Esophagus muscularis mucosa (tissue), 3 donors: ENCODE results near the gene UTP4.

Source experiments
- POLR2A ChIP-seq: fragments of 450-650 bp; IDR thresholded peaks from one replicate; pipeline ENCODE4 v1.6.1; 2017; ENCODE audit warnings: antibody characterized with exemption, moderate library complexity, mild to moderate bottlenecking, low read depth
- POLR2AphosphoS5 ChIP-seq, 2 donors: sonication (generic); formaldehyde crosslinking; IDR thresholded peaks; one replicate each; pipeline ENCODE4 v1.6.1; 2017; ENCODE audit warnings: antibody characterized with exemption in 2 of 2
- TF ChIP-seq, protein P1 (sequence below), 3 experiments: fragments of 200-600 bp in 2 of 3; fragments of 450-650 bp in 1 of 3; sonication (generic) in 2 of 3; IDR thresholded peaks; one replicate each; pipeline ENCODE4 v1.5.1; 2017 to 2019; ENCODE audit warnings: antibody characterized with exemption in 3 of 3, mild to moderate bottlenecking in 2 of 3, moderate library complexity in 1 of 3

DNA sequence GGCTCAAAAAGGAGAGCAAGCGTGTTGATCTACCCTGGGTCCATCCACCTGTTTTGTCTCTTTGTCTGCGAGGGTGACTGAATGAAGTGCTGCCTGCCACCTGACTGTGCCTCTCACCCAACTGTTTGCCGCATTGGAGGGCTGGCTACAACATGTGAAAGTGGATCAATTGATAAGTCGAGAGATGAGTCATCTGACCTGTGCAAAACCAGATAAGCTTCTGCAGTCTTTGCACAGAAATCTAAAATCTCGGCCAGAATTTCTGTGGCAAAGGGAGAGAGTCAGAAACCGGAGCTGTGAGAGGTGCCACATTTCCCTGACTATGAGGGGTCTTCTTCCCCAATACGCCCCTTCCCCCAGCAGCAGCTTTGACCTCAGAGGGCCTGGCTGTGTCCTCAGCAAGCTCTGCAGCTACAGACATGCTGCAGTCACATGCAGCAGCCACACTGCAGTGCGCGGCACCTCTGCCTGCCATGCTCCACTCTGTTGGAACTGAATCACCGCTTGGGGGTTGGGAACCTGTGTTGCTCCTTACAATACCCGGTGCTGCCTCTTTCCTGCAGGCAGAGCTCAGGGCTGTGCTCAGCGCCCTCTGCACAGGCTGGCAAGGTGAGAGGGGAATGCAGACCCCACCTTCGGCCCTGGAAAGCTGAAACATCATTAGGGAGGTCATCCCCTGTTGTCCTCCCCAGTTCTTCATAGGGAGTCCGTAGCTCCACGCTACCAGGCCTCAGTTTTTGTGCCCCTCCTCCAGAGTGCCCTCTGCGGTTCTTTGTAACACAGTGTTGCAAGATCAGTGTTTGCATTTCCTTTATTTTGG lies 43.1 kb upstream of the UTP4 start:
- TF ChIP-seq, protein P1, sequence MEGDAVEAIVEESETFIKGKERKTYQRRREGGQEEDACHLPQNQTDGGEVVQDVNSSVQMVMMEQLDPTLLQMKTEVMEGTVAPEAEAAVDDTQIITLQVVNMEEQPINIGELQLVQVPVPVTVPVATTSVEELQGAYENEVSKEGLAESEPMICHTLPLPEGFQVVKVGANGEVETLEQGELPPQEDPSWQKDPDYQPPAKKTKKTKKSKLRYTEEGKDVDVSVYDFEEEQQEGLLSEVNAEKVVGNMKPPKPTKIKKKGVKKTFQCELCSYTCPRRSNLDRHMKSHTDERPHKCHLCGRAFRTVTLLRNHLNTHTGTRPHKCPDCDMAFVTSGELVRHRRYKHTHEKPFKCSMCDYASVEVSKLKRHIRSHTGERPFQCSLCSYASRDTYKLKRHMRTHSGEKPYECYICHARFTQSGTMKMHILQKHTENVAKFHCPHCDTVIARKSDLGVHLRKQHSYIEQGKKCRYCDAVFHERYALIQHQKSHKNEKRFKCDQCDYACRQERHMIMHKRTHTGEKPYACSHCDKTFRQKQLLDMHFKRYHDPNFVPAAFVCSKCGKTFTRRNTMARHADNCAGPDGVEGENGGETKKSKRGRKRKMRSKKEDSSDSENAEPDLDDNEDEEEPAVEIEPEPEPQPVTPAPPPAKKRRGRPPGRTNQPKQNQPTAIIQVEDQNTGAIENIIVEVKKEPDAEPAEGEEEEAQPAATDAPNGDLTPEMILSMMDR (IDR thresholded peaks at IDR 0.05): no peak
- no peak for TF ChIP-seq POLR2AphosphoS5 (IDR thresholded peaks at IDR 0.05)
- no peak for TF ChIP-seq POLR2A
